Activated naive CD8-positive, alpha-beta T cell treated with anti-CD3 and anti-CD28 coated beads, Interleukin-2, amount 10 ng/mL, durations not matched to agents 7 days and 5 days (primary cell): ENCODE data around the gene OTOF. TPM values are rescaled to one million over a fixed set of nuclear protein-coding genes. Genes with fewer than 3 reads are reported as not detected.

Experiments used
- ATAC-seq: fragments of 150-1000 bp; cut with Tn5 transposase; one replicate; pipeline ENCODE4 v1.10.0; 2021; ENCODE audit warnings: low read depth, moderate library complexity
- POLR2A ChIA-PET: fragments of 350-600 bp; sonication (Branson Sonifier 250); formaldehyde crosslinking; loops from one replicate; lab custom pipeline; 2021; ENCODE audit warnings: antibody characterized with exemption; lab: Charles Lee
- DNase-seq: peaks from one replicate; pipeline ENCODE4 v3.0.0; 2021
- H3K27ac Mint-ChIP-seq: one replicate; pipeline ENCODE4 v1.8.0; 2022; ENCODE audit warnings: mild to moderate bottlenecking, mixed read lengths
- H3K27me3 Mint-ChIP-seq: one replicate; pipeline ENCODE4 v1.8.0; 2022; ENCODE audit warnings: mild to moderate bottlenecking, moderate library complexity, mixed read lengths
- H3K36me3 Mint-ChIP-seq: one replicate; pipeline ENCODE4 v1.8.0; 2021; ENCODE audit warnings: mild to moderate bottlenecking, mixed read lengths
- H3K4me1 Mint-ChIP-seq: one replicate; pipeline ENCODE4 v1.8.0; 2021; ENCODE audit warnings: mixed read lengths
- H3K4me3 Mint-ChIP-seq: one replicate; pipeline ENCODE4 v1.8.0; 2022; ENCODE audit warnings: mild to moderate bottlenecking, moderate library complexity, mixed read lengths
- H3K9me3 Mint-ChIP-seq: one replicate; pipeline ENCODE4 v1.8.0; 2021; ENCODE audit warnings: mixed read lengths
- total RNA-seq, 2 experiments: library from RNA; stranded (reverse); gene quantifications; one replicate each; pipeline ENCODE4 v1.2.3, GENCODE V29; 2021

Gene OTOF
- total RNA-seq, 2 experiments from 2014 or later: 58.0 to 59.9 TPM

DNA sequence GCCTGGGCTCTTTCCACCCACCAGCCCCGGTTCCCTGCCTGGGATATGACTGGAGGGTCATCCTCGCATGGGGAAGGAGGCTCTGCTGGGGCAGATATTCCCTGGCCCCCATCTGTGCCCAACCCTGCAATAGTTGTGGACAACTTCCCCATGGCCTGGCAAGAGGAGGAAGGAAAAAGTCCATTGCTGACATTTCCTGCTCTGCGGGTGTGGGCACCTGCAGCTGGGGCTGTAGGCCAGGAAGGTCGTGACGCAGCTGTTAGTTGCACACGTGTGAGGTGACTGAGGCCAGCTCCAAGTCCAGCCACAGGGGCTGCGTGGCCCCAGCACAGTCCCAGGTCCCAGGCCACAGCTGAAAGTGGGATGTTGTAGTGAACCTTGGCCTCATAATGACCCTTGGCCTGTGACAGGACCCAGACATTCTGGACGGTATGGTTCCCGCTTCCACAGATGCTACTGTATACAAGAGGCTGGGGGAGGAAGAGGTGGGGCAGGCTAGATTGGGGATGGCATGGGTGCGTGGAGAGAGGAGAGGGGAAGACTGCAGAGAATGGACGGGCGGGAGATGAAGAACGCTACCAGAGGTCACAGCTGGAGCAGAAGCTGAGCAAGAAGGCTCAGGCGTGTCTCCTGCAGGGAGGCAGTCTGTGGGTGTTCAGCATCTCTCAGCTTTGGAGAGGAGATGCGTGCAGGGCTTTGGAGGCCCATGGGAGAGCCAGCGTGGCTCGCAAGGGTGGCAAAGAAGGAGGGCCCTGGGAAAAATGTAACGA is 22.1 kb downstream of the OTOF start:
- H3K27ac Mint-ChIP-seq: peak overlapping the region; percentile 54
- no peak for ATAC-seq
- no peaks in the 10 kb centered on the region for H3K9me3 Mint-ChIP-seq
- H3K27me3 Mint-ChIP-seq: peaks cover 5% of the 10 kb centered on the region
- DNase-seq: no peak
- H3K36me3 Mint-ChIP-seq: no peaks in the 10 kb centered on the region
- POLR2A ChIA-PET: interaction anchor here (0.6 to 1.6 kb wide), 4 partner anchors 12 to 107 kb away, joined by 3 to 5 read pairs (median 4); partner anchors contain the start of gene OTOF
- H3K4me1 Mint-ChIP-seq: peaks cover 4% of the 10 kb centered on the region
- no peak overlapping the region for H3K4me3 Mint-ChIP-seq

DNA sequence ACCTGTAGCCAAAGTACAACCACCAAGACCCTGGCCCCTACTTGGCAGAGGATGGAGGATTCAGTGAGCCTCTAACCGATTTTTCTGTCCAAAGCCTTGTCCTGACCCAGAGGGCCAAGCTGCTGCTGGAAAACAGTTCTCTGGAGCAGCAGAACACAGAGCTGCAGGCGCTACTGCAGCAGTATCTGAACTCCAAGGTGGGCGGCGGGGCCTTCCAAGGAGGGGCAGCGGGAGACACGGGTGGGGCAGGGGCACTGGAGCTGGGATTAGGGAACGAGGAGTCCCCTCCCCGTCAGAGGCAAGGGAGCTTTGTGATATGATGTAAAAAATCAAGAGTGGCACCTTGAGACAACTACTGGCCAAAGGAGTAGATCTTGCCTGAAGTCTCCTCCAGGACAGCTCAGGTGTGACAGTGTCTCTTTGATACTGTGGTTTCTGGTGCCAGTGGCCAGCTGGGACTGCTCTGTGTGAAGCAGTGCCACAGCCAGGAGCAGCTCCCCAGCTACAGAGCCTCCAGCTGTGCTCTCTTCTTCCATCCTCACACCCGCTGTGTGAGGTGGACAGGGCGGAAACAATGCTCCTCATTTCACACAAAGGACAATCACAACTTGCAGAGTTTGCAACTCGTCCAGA is 22.8 kb downstream of the OTOF start:
- POLR2A ChIA-PET: interaction anchor here (0.6 to 1.6 kb wide), 3 partner anchors 14 to 106 kb away, joined by 3 to 5 read pairs (median 4); partner anchors contain the start of gene OTOF
- peaks cover 4% of the 10 kb centered on the region for H3K4me1 Mint-ChIP-seq
- H3K27me3 Mint-ChIP-seq: peaks cover 5% of the 10 kb centered on the region
- no peaks in the 10 kb centered on the region for H3K9me3 Mint-ChIP-seq
- no peak for ATAC-seq
- H3K27ac Mint-ChIP-seq: no peak overlapping the region
- no peaks in the 10 kb centered on the region for H3K36me3 Mint-ChIP-seq
- H3K4me3 Mint-ChIP-seq: no peak overlapping the region
- DNase-seq: no peak

- peaks cover 5% of the 10 kb centered on the region for H3K27me3 Mint-ChIP-seq
- no peaks in the 10 kb centered on the region for H3K9me3 Mint-ChIP-seq
- no peak overlapping the region for H3K4me3 Mint-ChIP-seq
- POLR2A ChIA-PET: no interaction called here
- DNase-seq (peak; percentile 27), ATAC-seq (no peak)
- peaks cover 2% of the 10 kb centered on the region for H3K4me1 Mint-ChIP-seq
- no peak overlapping the region for H3K27ac Mint-ChIP-seq
- no peaks in the 10 kb centered on the region for H3K36me3 Mint-ChIP-seq
Observed at GRCh38 chr2:26454561-26455001, 23.3 kb downstream of the OTOF start.

GRCh38 chr2:26453421-26454329 is 24.2 kb downstream of the OTOF start:
- no peaks in the 10 kb centered on the region for H3K9me3 Mint-ChIP-seq
- no peak overlapping the region for H3K27ac Mint-ChIP-seq
- DNase-seq (no peak), ATAC-seq (no peak)
- no peaks in the 10 kb centered on the region for H3K36me3 Mint-ChIP-seq
- POLR2A ChIA-PET: no interaction called here
- H3K4me3 Mint-ChIP-seq: no peak overlapping the region
- H3K4me1 Mint-ChIP-seq: peaks cover 2% of the 10 kb centered on the region
- H3K27me3 Mint-ChIP-seq: peaks cover 5% of the 10 kb centered on the region

DNA sequence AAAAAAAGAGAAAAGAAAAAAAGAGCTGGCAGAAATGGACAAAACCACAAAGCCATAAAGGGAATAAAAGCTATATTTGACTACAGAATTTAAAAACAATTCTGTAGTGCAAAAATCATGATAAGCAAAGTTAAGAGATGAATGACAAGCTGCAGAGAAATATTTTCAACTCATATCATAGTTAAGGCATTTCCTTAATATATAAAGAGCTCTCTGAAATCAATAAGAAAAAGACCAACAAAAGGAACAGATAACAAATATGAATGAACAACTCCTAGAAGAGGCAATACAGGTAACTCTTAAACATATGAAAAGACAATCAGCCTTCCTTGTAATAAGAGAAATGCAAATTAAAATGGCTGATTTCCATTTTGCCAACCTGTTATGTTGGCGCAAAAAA is 26.2 kb downstream of the OTOF start:
- H3K4me1 Mint-ChIP-seq: peaks cover 2% of the 10 kb centered on the region
- POLR2A ChIA-PET: interaction anchor here (1.7 kb wide), 1 partner anchor 9 kb away, joined by 5 read pairs; no protein-coding TSS in a partner anchor
- H3K36me3 Mint-ChIP-seq: no peaks in the 10 kb centered on the region

GRCh38 chr2:26450031-26450635 is 27.8 kb downstream of the OTOF start:
- ATAC-seq (no peak), DNase-seq (no peak)
- Mint-ChIP-seq H3K4me3 (no peak overlapping the region), H3K27ac (no peak overlapping the region), H3K9me3 (no peaks in the 10 kb centered on the region), H3K4me1 (no peaks in the 10 kb centered on the region), H3K27me3 (peaks cover 5% of the 10 kb centered on the region), H3K36me3 (no peaks in the 10 kb centered on the region)
- POLR2A ChIA-PET: interaction anchor here (1.7 kb wide), 1 partner anchor 10 kb away, joined by 5 read pairs; no protein-coding TSS in a partner anchor

More for the DNA sequence above, 26.2 kb downstream of the OTOF start:
- Mint-ChIP-seq H3K9me3 (no peaks in the 10 kb centered on the region), H3K27me3 (peaks cover 5% of the 10 kb centered on the region), H3K4me3 (no peak overlapping the region), H3K27ac (no peak overlapping the region)
- no peak for ATAC-seq
- no peak for DNase-seq

DNA sequence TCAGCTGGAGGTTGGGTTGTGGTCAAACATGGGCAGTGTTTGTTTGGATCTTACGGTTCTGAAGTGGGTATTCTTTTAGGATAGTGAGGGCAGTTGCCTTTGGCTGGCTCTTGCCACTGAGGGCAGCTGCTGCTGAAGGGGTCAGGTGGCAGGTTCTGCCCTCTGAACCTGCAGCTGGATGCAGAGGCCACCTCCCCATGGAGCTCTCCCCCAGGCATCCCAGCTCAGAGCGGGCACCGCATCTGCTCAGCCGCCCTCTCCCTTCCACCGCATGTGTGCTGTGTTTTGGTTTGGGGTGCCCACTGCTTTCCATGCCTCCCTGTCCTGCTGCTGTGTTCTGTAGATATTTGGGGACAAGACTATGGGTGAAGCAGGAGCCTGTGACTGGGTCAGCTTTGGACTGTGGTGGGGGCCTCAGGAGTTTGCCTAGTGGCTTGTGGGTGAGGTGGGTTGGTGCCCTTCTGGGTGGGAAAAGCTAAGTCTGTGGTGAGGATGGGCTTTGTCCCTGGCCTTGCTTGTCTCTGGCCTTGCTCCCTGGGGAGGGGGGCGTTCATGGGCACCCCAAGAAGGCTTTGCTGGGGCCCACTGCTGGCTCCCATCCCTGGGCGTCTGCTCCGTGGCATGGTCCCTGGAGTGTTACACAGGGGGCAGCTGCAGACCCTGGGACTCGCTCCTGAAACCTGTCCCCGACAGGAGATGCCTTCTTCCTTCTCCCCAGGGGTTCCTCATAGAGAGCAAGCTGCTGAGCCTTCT is 28.5 kb downstream of the OTOF start:
- no peak for DNase-seq
- Mint-ChIP-seq H3K4me1 (no peaks in the 10 kb centered on the region), H3K4me3 (no peak overlapping the region), H3K27ac (no peak overlapping the region), H3K27me3 (peaks cover 5% of the 10 kb centered on the region), H3K36me3 (no peaks in the 10 kb centered on the region), H3K9me3 (no peaks in the 10 kb centered on the region)
- POLR2A ChIA-PET: no interaction called here
- ATAC-seq: no peak

DNA sequence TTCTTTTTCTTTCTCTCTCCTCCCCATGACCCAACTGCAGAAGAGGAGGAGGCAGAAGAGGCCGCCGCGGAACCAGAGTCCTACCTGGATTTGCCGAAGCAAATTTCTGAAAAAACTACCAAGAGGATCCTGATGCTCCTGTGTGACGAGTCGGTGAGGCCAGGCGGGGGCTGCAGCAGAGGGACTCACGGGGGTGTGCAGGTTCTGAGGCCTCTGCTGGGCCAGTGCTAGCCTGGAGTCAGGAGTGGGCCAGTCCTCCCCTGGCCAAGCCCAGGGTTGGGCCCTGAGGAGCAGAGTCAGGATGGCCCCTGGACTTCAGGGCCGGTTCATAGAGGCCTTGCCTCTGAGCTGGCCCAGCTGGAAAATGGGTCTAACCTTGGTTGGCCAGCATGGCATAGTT is 29.3 kb downstream of the OTOF start:
- ATAC-seq (no peak), DNase-seq (no peak)
- Mint-ChIP-seq H3K9me3 (no peaks in the 10 kb centered on the region), H3K4me3 (no peak overlapping the region), H3K27me3 (peaks cover 5% of the 10 kb centered on the region), H3K36me3 (no peaks in the 10 kb centered on the region), H3K4me1 (no peaks in the 10 kb centered on the region), H3K27ac (no peak overlapping the region)
- POLR2A ChIA-PET: no interaction called here

GRCh38 chr2:26444236-26444635 is 33.7 kb downstream of the OTOF start:
- Mint-ChIP-seq H3K9me3 (no peaks in the 10 kb centered on the region), H3K27me3 (no peaks in the 10 kb centered on the region), H3K36me3 (no peaks in the 10 kb centered on the region), H3K4me1 (peaks cover under 1% of the 10 kb centered on the region), H3K27ac (no peak overlapping the region), H3K4me3 (no peak overlapping the region)
- DNase-seq (no peak), ATAC-seq (no peak)
- POLR2A ChIA-PET: no interaction called here

GRCh38 chr2:26442707-26443106 is 35.2 kb downstream of the OTOF start:
- no peaks in the 10 kb centered on the region for H3K9me3 Mint-ChIP-seq
- peaks cover 4% of the 10 kb centered on the region for H3K4me1 Mint-ChIP-seq
- no peak overlapping the region for H3K4me3 Mint-ChIP-seq
- DNase-seq (no peak), ATAC-seq (no peak)
- H3K27ac Mint-ChIP-seq: no peak overlapping the region
- POLR2A ChIA-PET: no interaction called here
- H3K27me3 Mint-ChIP-seq: peaks cover 12% of the 10 kb centered on the region
- H3K36me3 Mint-ChIP-seq: no peaks in the 10 kb centered on the region

GRCh38 chr2:26442301-26442700 is 35.6 kb downstream of the OTOF start:
- Mint-ChIP-seq H3K36me3 (no peaks in the 10 kb centered on the region), H3K9me3 (no peaks in the 10 kb centered on the region), H3K27ac (no peak overlapping the region), H3K4me3 (no peak overlapping the region), H3K4me1 (peaks cover 4% of the 10 kb centered on the region), H3K27me3 (peaks cover 13% of the 10 kb centered on the region)
- no peak for ATAC-seq
- no peak for DNase-seq
- POLR2A ChIA-PET: no interaction called here

DNA sequence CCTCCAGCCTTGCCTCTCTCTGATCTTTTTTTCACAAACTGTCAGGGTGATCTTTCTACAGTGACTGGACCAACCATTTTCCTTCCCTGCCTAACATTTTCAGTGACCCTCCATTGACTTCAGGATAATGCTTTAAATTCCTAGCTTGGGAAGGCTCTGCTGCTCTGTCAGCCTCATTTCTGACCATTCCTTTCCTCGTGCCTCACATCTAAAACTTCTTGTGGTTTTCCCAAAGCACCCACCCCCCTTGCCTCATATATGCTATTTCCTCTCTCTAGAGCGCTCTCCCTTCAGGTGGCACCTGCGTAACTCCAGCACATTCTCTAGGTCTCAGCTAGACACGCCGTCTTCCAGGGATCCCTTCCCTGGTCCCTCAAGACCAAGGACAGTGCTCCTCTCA is 39.0 kb downstream of the OTOF start:
- ATAC-seq: no peak
- no peak for DNase-seq
- Mint-ChIP-seq H3K36me3 (no peaks in the 10 kb centered on the region), H3K27me3 (peaks cover 17% of the 10 kb centered on the region), H3K4me1 (peaks cover 4% of the 10 kb centered on the region), H3K4me3 (no peak overlapping the region), H3K27ac (no peak overlapping the region), H3K9me3 (no peaks in the 10 kb centered on the region)
- POLR2A ChIA-PET: no interaction called here
